Placental pericyte (primary cell): ENCODE data around the gene GTF3C2. TPM values are rescaled to one million over a fixed set of nuclear protein-coding genes. Genes with fewer than 3 reads are reported as not detected.

Experiments used
- total RNA-seq: library from RNA; depleted of rRNA; stranded (reverse); fragments of >200 nt; gene quantifications from 2 replicates; pipeline ENCODE4 v1.2.3, GENCODE V29; 2012

Gene GTF3C2
- total RNA-seq, result 31.7 and 63.6 TPM in 2 replicates

GRCh38 chr2:27356382-27357181 lies at the start of gene GTF3C2:
GTF3C2 (minus strand) TSS chr2:27356764; CDS start chr2:27343554, 13,210 bp downstream.

GRCh38 chr2:27380626-27381545 lies 24.3 kb upstream of the GTF3C2 start, which contains the start of gene ZNF513:
ZNF513 (minus strand) TSS chr2:27380734; CDS start chr2:27380526, 208 bp downstream.

GRCh38 chr2:27370026-27370815 lies 13.7 kb upstream of the GTF3C2 start, which contains the start of the genes EIF2B4 and SNX17:
EIF2B4 (minus strand) TSS chr2:27370338; CDS start chr2:27370314, 24 bp downstream.
SNX17 (plus strand) TSS chr2:27370616; CDS start chr2:27370744, 128 bp downstream.

GRCh38 chr2:27322766-27323595 lies 33.6 kb downstream of the GTF3C2 start, which contains the start of gene MPV17:
MPV17 (minus strand) TSS chr2:27323097; CDS start chr2:27322517, 580 bp downstream.

GRCh38 chr2:27308359-27308881 lies 48.1 kb downstream of the GTF3C2 start, which contains the start of gene UCN:
UCN (minus strand) TSS chr2:27308445; CDS start chr2:27307895, 550 bp downstream.

GRCh38 chr2:27281855-27282559 lies 74.6 kb downstream of the GTF3C2 start, which contains the start of gene TRIM54:
TRIM54 (plus strand) TSS chr2:27282429; CDS start chr2:27282732, 303 bp downstream.

Other genes starting within 250 kb of the GTF3C2 start
- 0.88 TPM in 1 of 2 replicates, not detected in the other for gene CGREF1, start 237.6 kb downstream of the GTF3C2 start, total RNA-seq
- gene ABHD1, start 232.9 kb downstream of the GTF3C2 start, total RNA-seq, result not detected in 2 replicates
- gene PREB, start 222.1 kb downstream of the GTF3C2 start, total RNA-seq, result 76.7 and 108 TPM in 2 replicates
- not detected in 2 replicates for gene PRR30, start 217.4 kb downstream of the GTF3C2 start, total RNA-seq
- gene TCF23, start 207.8 kb downstream of the GTF3C2 start, total RNA-seq, result not detected in 2 replicates
- 143 and 170 TPM in 2 replicates for gene ATRAID, start 144.7 kb downstream of the GTF3C2 start, total RNA-seq
- 39.6 and 59.4 TPM in 2 replicates for gene SLC5A6, start 144.5 kb downstream of the GTF3C2 start, total RNA-seq
- gene CAD, start 139.4 kb downstream of the GTF3C2 start, total RNA-seq, result 34.4 and 72.2 TPM in 2 replicates
- 0.14 TPM in 1 of 2 replicates, not detected in the other for gene SLC30A3, start 93.7 kb downstream of the GTF3C2 start, total RNA-seq
- gene DNAJC5G, start 81.3 kb downstream of the GTF3C2 start, total RNA-seq, result not detected in 2 replicates
- not detected in 2 replicates for gene TRIM54, start 74.3 kb downstream of the GTF3C2 start, total RNA-seq
- gene UCN, start 48.3 kb downstream of the GTF3C2 start, total RNA-seq, result 0.86 and 1.1 TPM in 2 replicates
- 64.8 and 67.7 TPM in 2 replicates for gene MPV17, start 33.7 kb downstream of the GTF3C2 start, total RNA-seq
- 29.1 and 37.9 TPM in 2 replicates for gene EIF2B4, start 13.6 kb upstream of the GTF3C2 start, total RNA-seq
- 141 and 166 TPM in 2 replicates for gene SNX17, start 13.9 kb upstream of the GTF3C2 start, total RNA-seq
- 11.5 and 12.3 TPM in 2 replicates for gene ZNF513, start 24.0 kb upstream of the GTF3C2 start, total RNA-seq
- 98.0 and 99.6 TPM in 2 replicates for gene PPM1G, start 52.8 kb upstream of the GTF3C2 start, total RNA-seq
- 136 and 159 TPM in 2 replicates for gene NRBP1, start 71.9 kb upstream of the GTF3C2 start, total RNA-seq
- not detected in 2 replicates for gene KRTCAP3, start 85.6 kb upstream of the GTF3C2 start, total RNA-seq
- gene IFT172, start 133.0 kb upstream of the GTF3C2 start, total RNA-seq, result 14.2 and 18.5 TPM in 2 replicates
- gene FNDC4, start 138.4 kb upstream of the GTF3C2 start, total RNA-seq, result 2.2 and 14.0 TPM in 2 replicates
- gene GCKR, start 140.1 kb upstream of the GTF3C2 start, total RNA-seq, result 0.43 TPM in 1 of 2 replicates, not detected in the other
- 23.2 and 27.8 TPM in 2 replicates for gene ZNF512, start 226.3 kb upstream of the GTF3C2 start, total RNA-seq